Kidney glomerular epithelial cell (primary cell): ENCODE results near the gene ARHGDIA.
A peak's percentile ranks its signal among the peaks of the same experiment; 100 is the strongest.

Experiments
- DNase-seq: peaks from one replicate; lab custom pipeline; 2025; lab: John Stamatoyannopoulos, UW

Gene ARHGDIA

GRCh38 chr17:81888988-81889595 lies 18.0 kb upstream of the ARHGDIA start:
- no peak for DNase-seq

- no peak for DNase-seq
Observed at GRCh38 chr17:81888105-81888987, 17.2 kb upstream of the ARHGDIA start.

GRCh38 chr17:81885869-81886548 lies 14.9 kb upstream of the ARHGDIA start:
- peak; percentile 90 for DNase-seq

- no peak for DNase-seq
Observed at GRCh38 chr17:81885454-81885853, 14.3 kb upstream of the ARHGDIA start.

GRCh38 chr17:81884968-81885367 lies 13.8 kb upstream of the ARHGDIA start:
- DNase-seq, result no peak

GRCh38 chr17:81884520-81884919 lies 13.4 kb upstream of the ARHGDIA start:
- no peak for DNase-seq

- no peak for DNase-seq
Observed at GRCh38 chr17:81879121-81879520, 8.0 kb upstream of the ARHGDIA start.

- no peak for DNase-seq
Observed at GRCh38 chr17:81878294-81878693, 7.2 kb upstream of the ARHGDIA start.

- DNase-seq, result no peak
Observed at GRCh38 chr17:81877569-81877968, 6.4 kb upstream of the ARHGDIA start.

- peak; percentile 35 for DNase-seq
Observed at GRCh38 chr17:81871387-81872230, 472 bp upstream of the ARHGDIA start.

- no peak for DNase-seq
Observed at GRCh38 chr17:81870131-81870980, 781 bp downstream of the ARHGDIA start.

GRCh38 chr17:81869221-81870130 lies 1.7 kb downstream of the ARHGDIA start:
- DNase-seq, result no peak

GRCh38 chr17:81868674-81869220 lies 2.4 kb downstream of the ARHGDIA start:
- peak; percentile 63 for DNase-seq

GRCh38 chr17:81867991-81868673 lies 3.0 kb downstream of the ARHGDIA start:
- no peak for DNase-seq

GRCh38 chr17:81867170-81867990 lies 3.8 kb downstream of the ARHGDIA start:
- no peak for DNase-seq

- no peak for DNase-seq
Observed at GRCh38 chr17:81866440-81867169, 4.5 kb downstream of the ARHGDIA start.

GRCh38 chr17:81865733-81866439 lies 5.3 kb downstream of the ARHGDIA start:
- DNase-seq, result peak; percentile 37
